GM12892 (cell line): Measurements from ENCODE around the gene CLSTN1.
"Not testable (repeated sequence)": the region's sequence is repeated elsewhere in the genome, so short reads cannot be mapped to it uniquely, and the experiment has no call there.

Source experiments
- DNase-seq: peaks from one replicate; pipeline ENCODE4 v3.0.0; 2011; ENCODE audit not compliant: insufficient read length
- FAIRE-seq: peaks from 2 replicates; lab custom pipeline; 2011; peaks lifted over from hg19 to GRCh38; lab: Jason Lieb, UNC
- POLR2A ChIP-seq: IDR thresholded peaks from 2 replicates; pipeline ENCODE4 v1.6.1; 2011; ENCODE audit warnings: low read depth, low read length, control low read depth
- POLR2AphosphoS5 ChIP-seq: IDR thresholded peaks from 2 replicates; pipeline ENCODE4 v1.6.1; 2011; ENCODE audit warnings: low read depth, low read length, control low read depth
- TAF1 ChIP-seq: IDR thresholded peaks from 2 replicates; pipeline ENCODE4 v1.6.1; 2011; ENCODE audit warnings: low read depth, mild to moderate bottlenecking, control low read depth, low read length, borderline replicate concordance

Gene CLSTN1

GRCh38 chr1:9801909-9802308 lies 21.9 kb downstream of the CLSTN1 start:
- FAIRE-seq (no peak), DNase-seq (no peak)
- TF ChIP-seq POLR2AphosphoS5: no peak
- no peak for TF ChIP-seq POLR2A

- FAIRE-seq (no peak), DNase-seq (no peak)
- TF ChIP-seq POLR2A (no peak), TAF1 (no peak)
Measured at GRCh38 chr1:9798236-9799130, 25.3 kb downstream of the CLSTN1 start.

GRCh38 chr1:9797049-9797448 lies 26.7 kb downstream of the CLSTN1 start:
- FAIRE-seq: no peak

GRCh38 chr1:9794081-9794480 lies 29.7 kb downstream of the CLSTN1 start:
- TF ChIP-seq POLR2AphosphoS5 (no peak), TAF1 (no peak), POLR2A (no peak)
- DNase-seq (no peak), FAIRE-seq (no peak)

More at GRCh38 chr1:9797049-9797448, 26.7 kb downstream of the CLSTN1 start:
- no peak for DNase-seq
- TF ChIP-seq POLR2A (no peak), POLR2AphosphoS5 (no peak), TAF1 (no peak)

GRCh38 chr1:9793291-9793690 lies 30.5 kb downstream of the CLSTN1 start:
- no peak for DNase-seq
- FAIRE-seq: no peak
- TF ChIP-seq TAF1 (no peak), POLR2AphosphoS5 (no peak), POLR2A (no peak)

- DNase-seq (no peak), FAIRE-seq (no peak)
- TF ChIP-seq POLR2AphosphoS5: no peak
- TF ChIP-seq TAF1: no peak
- no peak for TF ChIP-seq POLR2A
Measured at GRCh38 chr1:9792156-9793042, 31.4 kb downstream of the CLSTN1 start.

- not testable (repeated sequence) for FAIRE-seq, DNase-seq
Measured at GRCh38 chr1:9789700-9790099, 34.1 kb downstream of the CLSTN1 start.

GRCh38 chr1:9787702-9788101 lies 36.1 kb downstream of the CLSTN1 start:
- TF ChIP-seq POLR2A: no peak
- TF ChIP-seq POLR2AphosphoS5: no peak
- no peak for TF ChIP-seq TAF1
- no peak for DNase-seq
- peak; percentile 93 for FAIRE-seq

- no peak for FAIRE-seq
- no peak for DNase-seq
- TF ChIP-seq POLR2AphosphoS5: no peak
- TF ChIP-seq POLR2A: no peak
- no peak for TF ChIP-seq TAF1
Measured at GRCh38 chr1:9785406-9785805, 38.4 kb downstream of the CLSTN1 start.

- TF ChIP-seq TAF1: no peak
- TF ChIP-seq POLR2A: no peak
- no peak for TF ChIP-seq POLR2AphosphoS5
- DNase-seq (no peak), FAIRE-seq (peak; percentile 73)
Measured at GRCh38 chr1:9784508-9785133, 39.1 kb downstream of the CLSTN1 start.

- DNase-seq: no peak
- TF ChIP-seq POLR2A (no peak), TAF1 (no peak), POLR2AphosphoS5 (no peak)
- FAIRE-seq: no peak
Measured at GRCh38 chr1:9782897-9783296, 40.9 kb downstream of the CLSTN1 start.
